CD4-positive, alpha-beta T cell treated with Interferon gamma for 1 hour (primary cell): ENCODE results near the gene EZR.

Source experiments
- DNase-seq: peaks from one replicate; pipeline ENCODE4 v3.0.0-alpha.2; 2020

The EZR gene

DNA sequence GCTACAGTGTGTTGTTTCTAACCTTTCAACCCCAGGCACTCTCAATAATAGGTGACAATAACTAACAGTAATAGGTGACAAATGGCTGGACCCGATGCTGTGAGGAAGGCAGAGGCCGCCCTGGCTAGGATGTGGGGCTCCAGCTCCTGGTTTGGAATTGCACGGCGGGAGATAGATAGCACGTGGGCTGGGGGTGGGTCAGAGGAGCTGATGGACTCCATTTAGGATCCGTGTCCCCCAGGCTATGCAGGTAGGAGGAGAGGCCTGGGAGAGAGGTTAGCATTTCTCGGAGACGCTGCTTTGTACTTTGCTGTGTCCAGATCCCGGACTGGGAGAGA lies 61.4 kb downstream of the EZR start:
- DNase-seq, result no peak

DNA sequence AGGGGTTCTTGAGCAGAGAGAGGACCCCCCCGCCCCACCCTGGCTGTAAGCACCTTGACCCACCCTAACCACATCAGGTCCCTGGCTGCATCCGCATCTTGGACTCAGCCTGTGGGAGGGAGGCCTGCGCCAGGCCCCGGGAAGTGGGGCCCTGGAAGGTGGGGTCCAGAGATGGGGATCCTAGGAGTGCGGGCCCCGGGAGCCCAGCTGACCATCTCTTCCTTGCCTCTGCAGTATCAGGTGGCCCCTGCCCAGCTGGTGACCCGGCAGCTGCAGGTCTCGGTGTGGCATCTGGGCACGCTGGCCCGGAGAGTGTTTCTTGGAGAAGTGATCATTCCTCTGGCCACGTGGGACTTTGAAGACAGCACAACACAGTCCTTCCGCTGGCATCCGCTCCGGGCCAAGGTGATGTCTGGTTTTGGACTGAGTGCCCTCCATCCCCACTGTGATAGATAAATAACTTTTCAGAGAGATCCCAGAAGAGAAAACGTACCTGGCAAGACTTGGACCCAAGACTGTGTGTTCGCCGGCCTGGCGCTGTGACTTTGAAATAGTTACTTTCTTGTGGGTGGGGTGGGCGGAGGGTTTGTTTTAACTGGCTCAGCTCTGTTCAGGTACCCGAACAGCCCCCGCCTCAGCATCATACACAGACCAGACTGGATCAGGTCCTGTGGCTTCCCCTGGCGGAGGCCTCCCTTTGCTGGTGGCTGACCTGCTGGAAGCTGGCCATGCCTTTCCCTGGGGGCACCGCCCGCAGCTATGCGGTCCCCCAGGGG lies 62.0 kb downstream of the EZR start:
- no peak for DNase-seq

DNA sequence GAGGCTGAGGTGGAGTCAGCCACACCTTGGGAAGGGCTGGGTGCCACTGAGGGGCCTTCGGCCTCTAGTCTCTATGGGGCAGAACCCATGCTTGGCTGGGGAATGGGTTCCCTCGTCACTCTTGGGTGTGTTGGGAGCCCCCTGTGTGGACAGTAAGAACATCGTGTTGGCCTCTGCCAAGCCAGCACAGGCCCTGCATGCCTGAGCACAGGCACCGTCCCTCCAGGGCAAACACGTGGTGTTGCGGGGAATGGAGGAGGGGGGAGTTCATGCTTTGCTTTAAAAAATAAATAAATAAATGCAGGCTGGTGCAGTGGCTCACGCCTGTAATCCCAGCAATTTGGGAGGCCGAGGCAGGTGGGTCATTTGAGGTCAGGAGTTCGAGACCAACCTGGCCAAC lies 63.0 kb downstream of the EZR start:
- DNase-seq, result no peak

DNA sequence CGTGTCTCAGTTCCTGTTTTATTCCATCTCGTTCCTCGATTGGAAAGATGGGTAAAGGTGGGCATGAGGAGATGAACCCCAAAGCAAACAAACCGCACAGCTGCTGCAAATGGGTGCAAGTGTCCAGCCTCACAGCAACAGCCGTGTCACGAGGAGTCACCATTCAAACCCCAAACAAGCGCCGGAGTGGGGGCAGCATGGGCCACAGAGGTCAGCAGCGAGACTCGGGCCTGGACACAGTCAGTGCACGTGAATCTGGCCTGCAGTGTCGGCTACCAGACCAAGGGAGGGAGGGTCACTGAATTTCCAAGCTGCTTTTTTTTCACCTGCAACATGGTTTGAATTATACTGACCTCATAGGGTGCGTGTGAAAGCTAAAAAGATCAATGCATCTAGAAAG lies 63.5 kb downstream of the EZR start:
- DNase-seq, result no peak

DNA sequence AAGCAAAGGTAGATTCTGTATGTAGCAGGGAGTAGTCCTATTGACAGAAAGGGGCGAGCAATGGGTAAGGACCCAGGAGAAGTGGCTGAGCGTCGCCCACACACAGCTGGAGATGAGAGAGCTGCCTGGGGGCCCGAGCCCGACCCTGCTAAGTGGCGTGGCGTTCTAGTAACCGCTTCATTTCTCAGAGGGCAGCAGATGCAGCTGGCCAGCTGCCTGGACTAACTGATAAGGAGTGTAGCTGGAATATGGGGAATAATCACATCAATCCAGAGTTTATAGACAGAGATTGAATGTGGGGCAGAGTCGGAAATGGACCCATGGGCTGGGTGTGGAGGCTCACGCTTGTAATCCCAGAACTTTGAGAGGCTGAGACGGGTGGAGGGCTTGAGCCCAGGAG lies 64.4 kb downstream of the EZR start:
- no peak for DNase-seq

DNA sequence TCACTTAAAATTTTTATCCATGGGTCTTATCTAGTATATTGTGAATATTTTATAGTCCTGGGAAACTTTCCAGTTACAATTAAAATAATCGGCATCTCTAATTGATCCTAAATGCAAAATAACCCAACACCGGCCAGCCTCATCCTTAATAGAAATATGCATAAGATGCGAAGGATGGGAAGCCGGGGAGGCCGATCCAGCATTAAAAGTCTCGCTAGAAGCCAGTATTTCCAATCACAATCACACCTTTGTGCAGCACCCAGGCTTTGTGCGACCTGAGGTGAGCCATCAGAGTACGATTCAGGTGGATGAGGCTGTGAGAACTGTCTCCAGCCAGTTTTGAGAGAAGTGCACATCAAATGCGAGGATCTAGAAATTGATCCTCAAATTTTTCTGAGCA lies 65.4 kb downstream of the EZR start:
- DNase-seq, result no peak

DNA sequence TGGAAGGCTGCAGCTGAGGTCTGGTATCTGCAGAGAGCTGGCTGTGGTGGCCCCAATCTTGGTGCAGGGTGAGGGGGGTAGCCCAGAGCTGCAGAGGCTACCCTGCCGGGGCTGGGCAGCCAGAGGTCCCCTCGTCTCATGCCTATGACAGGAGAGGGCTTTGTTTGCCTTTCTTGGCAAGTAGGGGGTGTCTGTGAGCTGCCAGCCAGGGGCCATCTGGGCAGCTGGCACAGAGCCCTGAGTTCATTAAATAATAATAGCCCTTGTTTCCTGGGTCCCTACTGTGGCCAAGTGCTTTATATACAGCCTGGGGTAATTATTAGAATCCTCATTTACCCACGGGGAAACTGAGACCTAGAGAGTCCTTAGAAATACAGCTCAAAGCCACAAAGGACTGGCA lies 66.6 kb downstream of the EZR start:
- DNase-seq, result no peak

DNA sequence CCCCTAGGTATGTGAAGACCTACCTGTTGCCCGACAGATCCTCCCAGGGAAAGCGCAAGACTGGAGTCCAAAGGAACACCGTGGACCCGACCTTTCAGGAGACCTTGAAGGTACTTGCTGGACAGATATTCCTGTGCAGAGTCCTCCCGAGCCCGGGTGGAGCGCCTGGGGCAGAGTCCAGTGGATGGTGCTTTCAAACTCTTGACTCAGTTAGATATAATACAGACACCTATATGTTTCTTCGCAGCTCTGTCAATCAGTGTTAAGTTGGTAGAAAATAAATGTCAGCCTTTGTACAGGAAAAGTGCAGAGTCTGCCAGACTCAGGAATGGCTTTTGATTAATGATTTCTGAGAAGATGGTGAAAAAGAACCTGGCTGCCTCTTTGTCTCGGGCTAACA lies 67.2 kb downstream of the EZR start:
- DNase-seq, result no peak

DNA sequence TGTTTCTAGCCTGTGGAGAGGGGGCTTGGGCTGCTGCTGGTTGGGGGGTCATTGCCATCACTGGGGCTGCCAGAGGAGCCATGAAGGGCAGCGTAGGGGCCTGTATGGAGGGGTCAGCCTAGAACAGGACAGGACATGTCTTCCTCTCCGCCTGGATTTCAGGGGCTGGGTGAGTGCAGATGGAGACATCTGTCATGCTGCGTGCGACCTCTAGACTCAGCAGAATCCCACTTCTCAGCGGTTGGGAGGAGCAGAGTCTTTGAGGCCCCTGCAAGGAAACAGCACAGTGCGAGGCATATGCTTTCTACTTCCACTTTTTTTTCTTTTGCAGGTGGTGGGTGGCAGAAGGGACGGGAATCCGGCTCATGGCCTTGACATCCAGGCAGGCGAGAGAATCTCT lies 67.9 kb downstream of the EZR start:
- DNase-seq, result no peak

DNA sequence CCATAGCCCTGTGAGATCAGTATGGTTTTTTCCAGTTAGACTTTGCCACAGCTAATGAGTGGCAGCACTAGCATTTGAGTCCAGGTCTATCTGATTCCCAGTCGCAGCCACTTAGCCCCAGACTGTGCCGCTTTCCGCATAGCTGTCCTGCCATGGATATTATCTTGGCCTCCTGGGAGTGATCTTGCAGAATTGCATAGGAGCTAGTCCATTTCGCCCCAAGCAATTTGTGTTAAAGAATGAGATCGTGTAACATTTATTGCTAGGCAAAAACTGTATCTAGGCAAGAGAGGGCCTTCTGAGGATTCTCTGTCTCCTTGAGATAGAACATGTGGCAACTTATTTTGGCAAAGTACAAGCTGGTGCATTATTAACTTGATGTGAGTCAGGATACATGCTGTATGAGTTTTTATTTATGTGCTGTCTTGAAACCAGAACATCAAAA lies 74.2 kb downstream of the EZR start:
- no peak for DNase-seq

DNA sequence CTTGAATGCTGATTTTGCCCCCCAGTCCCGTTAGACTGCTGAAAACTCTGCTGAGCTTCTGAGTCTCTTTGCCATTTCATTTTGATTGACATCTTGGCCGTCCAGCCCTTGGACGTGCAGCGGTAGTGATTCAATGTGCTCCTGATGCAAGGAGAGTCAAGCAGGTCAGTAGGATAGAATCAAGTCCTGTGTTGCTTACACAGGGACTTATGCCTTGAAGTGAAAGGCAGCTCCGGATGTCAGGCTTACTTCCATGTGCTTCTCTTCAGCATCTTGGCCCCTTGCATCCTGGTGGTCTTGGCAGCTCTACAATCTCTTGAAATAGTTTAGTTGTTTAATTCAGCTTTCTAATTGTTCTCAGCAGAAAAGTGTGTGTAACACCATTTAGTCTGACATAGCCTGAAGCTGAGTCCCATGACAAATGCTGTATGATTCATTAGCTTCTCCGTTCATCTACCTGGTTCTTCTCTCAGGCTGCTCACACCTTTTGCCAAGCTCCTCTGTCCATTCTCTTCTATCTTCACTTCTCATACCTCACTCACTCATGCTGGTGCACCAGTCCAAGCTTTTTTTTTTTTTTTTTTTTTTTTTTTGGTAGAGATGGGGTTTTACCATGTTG lies 76.0 kb downstream of the EZR start:
- DNase-seq, result no peak

DNA sequence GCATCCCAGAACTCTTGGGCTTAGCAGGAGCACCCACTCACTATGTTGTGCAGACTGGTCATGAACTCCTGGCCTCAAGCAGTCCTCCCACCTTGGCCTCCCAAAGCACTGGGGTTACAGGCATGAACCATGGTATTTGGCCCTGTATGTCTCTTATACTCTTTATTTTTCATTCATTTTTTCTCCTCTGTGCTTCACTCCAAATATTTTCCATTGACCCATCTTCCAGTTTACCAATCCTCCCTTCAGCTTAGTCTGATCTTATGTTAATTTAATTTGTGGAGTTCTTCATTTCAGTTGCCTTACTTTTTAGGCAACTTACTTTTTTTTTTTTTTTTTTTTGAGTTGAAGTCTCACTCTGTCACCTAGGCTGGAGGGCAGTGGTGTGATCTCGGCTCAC lies 79.5 kb downstream of the EZR start:
- no peak for DNase-seq

DNA sequence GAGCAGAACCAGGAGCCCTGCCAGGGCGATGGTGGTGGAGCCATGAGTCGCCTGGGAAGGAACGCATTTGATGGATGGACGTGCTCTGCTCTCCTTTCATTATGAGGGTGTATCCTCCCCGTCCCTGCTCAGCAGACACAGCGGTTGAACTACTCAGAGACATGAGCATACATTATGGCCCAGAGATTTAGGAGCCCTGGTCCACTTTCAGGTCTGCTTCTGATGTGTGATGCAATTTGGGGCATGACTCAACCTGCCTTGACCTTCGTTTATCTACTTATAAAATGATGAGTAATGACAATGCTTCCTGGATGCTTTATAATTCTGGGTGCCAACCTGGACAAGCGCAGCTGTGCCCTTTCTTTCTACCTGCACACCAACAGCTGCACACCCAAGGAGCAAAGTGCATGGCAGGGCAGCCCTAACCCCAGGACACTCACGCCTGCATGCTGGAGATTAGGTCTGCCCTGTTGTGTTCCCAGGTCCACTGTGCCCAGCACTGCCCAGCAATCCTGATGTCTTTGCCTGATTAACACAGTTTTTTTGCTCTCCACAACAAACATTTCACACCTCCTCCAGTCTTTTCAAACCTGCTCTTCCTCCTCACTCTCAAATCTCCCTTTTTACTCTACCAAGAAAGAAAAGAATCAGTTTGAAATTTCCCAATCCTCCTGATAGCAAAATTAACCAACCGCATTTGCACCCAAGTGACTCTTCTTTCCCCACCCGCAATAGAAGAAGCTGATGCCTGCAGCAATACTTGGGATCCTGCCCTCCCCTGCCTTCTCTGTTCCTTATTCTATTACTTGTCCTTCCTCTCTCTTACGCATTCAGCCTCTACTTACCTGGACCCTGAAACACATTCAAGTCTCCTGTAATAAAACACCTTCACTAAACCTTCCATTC lies 81.2 kb downstream of the EZR start:
- DNase-seq, result no peak

DNA sequence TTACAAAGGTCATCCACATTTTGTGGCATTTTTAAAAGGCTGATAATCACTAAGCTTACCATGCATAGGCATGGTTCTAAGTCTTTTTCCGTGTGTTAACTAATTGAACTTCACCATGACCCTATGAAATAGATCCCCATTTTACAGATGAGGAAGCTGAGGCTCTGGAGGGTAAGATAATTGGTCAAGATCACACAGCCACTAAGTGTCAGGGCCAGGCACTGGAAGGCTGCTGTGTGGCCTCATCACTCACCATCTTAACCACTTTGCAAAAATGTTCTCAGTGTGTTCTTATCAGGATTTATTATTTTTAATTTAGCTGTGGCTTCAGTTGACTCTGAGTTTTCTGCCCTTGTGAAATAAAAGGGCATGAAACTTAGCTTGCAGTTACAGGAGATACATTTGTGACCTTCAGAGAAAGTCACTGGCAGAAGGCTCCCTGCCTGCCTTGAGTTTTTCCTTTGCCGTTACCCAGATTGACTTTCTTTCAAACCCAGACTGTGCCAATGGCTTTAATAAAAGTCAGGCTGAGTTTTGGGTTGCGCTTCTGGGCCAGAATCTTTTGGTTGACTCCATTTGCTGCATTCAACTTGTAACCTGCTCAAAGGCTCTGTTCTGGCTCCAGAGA lies 82.0 kb downstream of the EZR start:
- no peak for DNase-seq

DNA sequence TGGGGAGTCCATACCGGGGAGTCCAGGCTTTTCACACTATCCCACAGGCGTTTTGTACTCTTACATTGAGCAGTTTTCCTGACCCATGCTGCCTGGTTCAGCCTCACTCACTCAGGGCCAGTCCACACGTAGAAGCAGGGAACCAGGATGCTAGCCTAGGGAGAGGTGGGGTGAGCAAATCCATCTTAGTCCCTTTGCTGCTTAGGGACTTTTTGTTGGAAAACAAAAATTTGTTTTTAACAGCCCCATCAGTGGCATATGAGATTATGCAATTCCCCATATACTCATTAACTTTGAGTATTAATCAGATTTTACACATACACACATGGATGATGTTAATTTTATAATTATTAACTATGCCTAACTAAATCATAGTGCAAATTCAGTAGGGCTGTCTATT lies 84.2 kb downstream of the EZR start:
- DNase-seq, result no peak

DNA sequence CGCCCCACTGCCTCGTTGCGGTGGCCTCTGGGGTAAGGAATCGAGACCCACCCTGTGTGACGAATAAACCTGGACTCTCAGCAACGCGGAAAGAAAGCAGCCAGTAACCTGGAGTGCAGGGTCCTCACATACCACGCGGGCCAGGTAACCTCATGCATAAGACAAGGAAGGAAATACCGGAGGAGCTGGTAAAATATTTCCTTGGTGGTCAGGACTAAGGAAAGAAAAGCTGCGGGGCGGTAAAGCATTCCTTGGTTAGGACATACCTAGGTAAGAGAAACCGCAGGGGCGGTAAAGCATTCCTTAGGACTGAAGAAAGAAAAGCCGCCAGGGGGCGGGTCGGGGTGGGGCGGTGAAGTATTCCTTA lies 88.6 kb downstream of the EZR start:
- DNase-seq, result no peak

DNA sequence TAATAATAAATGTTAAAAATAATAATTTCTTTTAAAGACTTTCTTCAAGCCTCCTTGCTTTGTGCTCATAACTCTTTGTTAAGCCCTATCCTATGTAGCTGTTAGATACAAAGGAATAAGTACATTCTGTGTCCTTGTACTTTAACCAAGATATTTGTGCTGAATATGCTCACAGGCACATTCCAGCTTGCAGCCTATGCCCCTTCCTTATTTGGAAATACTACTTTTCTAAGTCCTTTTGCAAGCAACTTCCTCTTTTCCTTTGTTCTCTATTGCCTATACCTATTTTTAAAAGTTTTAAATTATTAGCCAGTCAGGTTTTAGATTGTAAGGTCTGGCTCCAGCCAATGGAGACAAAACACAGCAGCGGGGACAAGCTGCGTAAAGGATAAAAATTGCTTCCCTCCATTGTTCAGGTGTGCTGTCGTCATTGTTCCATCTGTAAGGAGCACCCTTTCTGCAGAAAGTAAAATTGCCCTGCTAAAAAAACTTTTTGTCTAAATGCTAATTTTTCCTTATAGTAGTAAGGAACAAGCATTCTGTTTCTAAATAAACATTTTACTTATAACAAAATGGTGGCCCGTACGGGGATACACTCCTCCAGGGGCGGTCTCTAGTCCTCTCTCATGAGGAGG lies 89.1 kb downstream of the EZR start:
- no peak for DNase-seq

DNA sequence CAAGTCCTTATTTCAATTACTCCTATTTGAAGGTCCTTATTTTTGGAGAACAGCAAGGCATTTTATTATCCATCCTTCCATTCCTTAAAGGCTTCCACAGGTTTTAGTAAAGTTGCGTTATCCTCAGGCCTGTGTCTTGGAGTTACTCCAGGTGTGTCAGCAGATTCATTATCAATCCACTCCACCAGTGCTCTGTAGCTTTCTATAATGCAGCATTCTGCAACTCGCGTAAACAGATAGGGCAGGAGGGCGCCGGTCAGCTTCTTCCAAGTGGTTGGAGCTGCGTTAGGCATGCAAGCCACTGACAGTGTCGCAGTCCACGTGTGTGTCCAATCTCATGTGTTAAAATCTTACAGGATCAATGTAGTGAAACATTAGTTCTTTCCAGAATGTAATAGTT lies 93.5 kb downstream of the EZR start:
- DNase-seq, result no peak

DNA sequence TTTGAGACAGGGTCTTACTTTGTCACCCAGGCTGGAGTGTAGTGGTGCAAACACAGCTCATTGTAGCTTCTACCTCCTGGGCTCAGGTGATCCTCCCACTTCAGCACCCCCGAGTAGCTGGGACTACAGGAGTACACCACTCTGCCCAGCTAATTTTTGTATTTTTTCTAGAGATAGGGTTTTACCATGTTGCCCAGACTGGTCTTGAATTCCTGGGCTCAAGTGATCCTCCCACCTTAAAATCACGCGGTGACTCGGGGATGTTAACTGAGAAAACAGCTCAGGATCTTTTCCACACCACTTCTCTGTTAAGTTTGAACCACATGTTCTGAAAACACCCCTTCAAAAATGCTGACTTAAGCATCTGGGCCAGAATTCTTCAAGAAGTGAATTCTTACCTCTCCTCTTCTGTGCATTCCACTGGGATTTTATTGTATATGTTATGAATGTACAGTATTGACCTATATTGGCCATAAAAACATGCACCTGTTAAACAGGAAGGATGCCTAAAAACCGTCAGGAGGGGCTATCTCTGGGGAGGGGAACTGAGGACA lies 96.9 kb downstream of the EZR start:
- no peak for DNase-seq

DNA sequence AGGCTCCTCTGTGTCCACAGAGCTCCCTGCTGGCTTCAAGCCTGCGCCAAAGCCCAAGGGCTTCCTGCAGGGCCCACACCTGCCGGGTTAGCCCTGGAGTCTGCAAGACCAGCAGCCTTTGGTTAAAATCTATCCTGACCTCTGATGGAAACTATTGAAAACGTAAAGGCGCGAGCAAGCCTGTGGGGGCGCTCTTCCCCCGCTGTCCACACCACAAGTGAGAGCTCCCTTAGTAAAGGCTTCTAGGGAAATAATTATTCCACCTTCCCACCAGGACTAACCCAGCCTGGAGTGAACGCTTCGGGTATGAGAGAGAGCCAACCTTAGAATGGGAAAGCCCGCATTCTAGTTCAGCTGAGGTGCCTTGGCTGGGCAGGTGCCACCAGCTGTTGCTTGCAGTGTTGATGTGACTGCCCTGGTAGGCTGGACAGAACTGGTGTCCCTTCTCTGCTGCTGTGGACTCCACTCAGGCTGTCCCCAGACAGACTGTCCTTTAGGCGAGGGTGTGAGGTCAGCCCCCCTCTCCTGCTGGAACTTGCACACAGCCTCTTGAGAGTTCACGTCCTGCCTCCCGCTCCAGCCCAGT lies 100.6 kb downstream of the EZR start:
- no peak for DNase-seq

DNA sequence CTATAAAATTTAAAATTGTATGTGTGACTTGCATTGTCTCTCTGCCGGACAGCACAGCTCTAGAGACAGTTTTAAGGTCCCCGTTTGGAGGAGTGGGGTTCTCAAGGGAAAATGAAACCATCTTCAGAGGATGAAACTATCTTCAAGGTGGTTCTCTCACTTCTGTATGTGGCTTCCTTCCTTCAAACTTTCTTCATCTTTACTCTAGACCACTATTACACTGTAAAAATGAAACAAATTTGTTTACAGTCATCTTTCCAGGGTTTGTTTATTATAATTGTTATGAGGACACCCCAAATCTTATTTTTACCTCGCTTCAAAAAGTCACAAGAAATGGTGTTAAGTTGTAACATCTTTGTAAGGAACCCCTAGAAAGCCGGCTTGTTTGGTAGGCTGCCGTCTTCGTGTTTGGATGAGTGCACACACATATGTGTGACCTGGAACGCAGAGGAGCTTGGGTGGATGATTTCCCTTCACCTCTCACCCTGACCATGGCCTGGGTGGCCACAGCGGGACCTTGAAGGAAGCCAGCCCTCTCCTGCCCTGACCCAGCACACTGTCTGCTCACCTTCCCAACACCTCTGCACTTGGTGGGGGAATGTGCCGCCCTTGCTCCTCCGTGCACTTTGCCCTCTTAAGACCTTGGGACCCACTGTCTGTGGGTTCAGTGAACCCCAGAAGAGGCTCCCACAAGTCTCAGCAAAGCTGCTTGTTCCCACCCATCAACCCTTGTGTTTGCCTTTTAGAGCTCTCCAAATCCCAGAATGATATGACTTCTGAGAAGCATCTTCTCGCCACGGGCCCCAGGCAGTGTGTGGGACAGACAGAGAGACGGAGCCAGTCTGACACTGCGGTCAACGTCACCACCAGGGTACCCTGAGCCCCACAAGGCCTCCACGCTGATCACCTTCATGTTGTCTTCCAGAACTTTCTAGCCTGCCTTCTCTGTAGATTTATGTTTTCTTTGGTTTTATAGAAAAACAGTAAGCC lies 101.5 kb downstream of the EZR start:
- DNase-seq, result peak; percentile 34
